ENCODE results near the gene CORO2A. TPM values are rescaled to one million over a fixed set of nuclear protein-coding genes. Genes with fewer than 3 reads are reported as not detected.

Gene CORO2A
- total and polyA plus RNA-seq, 2 of the 13 experiments (the other 11 are each of a cell fraction or from before 2014, with no cell fraction given), result 14.4 to 15.3 TPM

DNA sequence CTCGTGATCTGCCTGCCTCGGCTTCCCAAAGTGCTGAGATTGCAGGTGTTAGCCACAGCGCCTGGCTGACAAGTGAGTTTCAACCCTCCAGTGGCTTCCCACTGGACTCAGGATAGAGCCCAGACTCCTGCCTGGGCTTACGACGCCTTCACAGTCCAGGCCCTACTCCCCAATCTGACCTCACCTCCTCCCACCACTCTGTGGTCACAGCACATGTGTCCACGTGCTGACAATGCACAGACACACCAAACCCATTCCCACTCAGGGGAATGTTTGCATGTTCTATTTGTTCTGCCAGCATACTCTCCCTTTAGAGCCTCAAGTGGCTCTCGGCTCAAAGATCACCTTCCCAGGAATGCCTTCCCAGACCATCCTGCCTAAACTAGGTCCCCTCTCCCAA, 42.3 kb downstream of the CORO2A start:
- intact Hi-C loops (cut with micrococcal nuclease; ENCODE audit: unreplicated experiment), result no loop called here
- no peak for TF ChIP-seq ZNF138 (CRISPR knock-in tag; IDR thresholded peaks at IDR 0.05; ENCODE audit: low read depth)
- TF ChIP-seq RNF219 (CRISPR knock-in tag; IDR thresholded peaks at IDR 0.05), result no peak
- TF ChIP-seq, protein P1, sequence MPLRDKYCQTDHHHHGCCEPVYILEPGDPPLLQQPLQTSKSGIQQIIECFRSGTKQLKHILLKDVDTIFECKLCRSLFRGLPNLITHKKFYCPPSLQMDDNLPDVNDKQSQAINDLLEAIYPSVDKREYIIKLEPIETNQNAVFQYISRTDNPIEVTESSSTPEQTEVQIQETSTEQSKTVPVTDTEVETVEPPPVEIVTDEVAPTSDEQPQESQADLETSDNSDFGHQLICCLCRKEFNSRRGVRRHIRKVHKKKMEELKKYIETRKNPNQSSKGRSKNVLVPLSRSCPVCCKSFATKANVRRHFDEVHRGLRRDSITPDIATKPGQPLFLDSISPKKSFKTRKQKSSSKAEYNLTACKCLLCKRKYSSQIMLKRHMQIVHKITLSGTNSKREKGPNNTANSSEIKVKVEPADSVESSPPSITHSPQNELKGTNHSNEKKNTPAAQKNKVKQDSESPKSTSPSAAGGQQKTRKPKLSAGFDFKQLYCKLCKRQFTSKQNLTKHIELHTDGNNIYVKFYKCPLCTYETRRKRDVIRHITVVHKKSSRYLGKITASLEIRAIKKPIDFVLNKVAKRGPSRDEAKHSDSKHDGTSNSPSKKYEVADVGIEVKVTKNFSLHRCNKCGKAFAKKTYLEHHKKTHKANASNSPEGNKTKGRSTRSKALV (CRISPR knock-in tag; IDR thresholded peaks at IDR 0.05), result no peak
- TF ChIP-seq KDM2A (CRISPR knock-in tag; IDR thresholded peaks at IDR 0.05; ENCODE audit: borderline replicate concordance, low read depth), result no peak
- peak; percentile 78 for TF ChIP-seq ZMYM2 (CRISPR knock-in tag; IDR thresholded peaks at IDR 0.05)
- TF ChIP-seq ARNT2 (CRISPR knock-in tag; IDR thresholded peaks at IDR 0.05; ENCODE audit: low read depth), result no peak
- TF ChIP-seq SUZ12 (IDR thresholded peaks at IDR 0.05; ENCODE audit: low read depth, low read length), result no peak
- TF ChIP-seq MXD3 (CRISPR knock-in tag; IDR thresholded peaks at IDR 0.05), result peak; percentile 51; the same call in 1 of the 2 replicates
- 0 out of 2 replicates have a peak, but pooled peaks have one; percentile 56 for TF ChIP-seq ZBTB26 (CRISPR knock-in tag; IDR thresholded peaks at IDR 0.05; ENCODE audit: borderline replicate concordance)
- TF ChIP-seq ZNF704 (CRISPR knock-in tag; IDR thresholded peaks at IDR 0.05; ENCODE audit: borderline replicate concordance), result no peak

More for the DNA sequence above, 42.3 kb downstream of the CORO2A start:
- Histone ChIP-seq H4K20me1 (ENCODE audit: insufficient read depth, low read length) (no peaks in the 10 kb centered on the region), H3K4me2 (ENCODE audit: low read depth, low read length) (no peak overlapping the region), H3K9ac (ENCODE audit: insufficient read depth, low read depth, low read length) (no peak overlapping the region), H3K9me3 (ENCODE audit: low read length) (no peaks in the 10 kb centered on the region), H2AFZ (ENCODE audit: low read length) (no peak overlapping the region), H3K27ac (ENCODE audit: extremely low read length, insufficient read depth, low read length) (peak overlapping the region; percentile 51), H3K27me3 (ENCODE audit: control insufficient read depth in 1 of 2, insufficient read depth in 2 of 2, low read length in 2 of 2) (no peaks in the 10 kb centered on the region), H3K4me3 (replicated peaks in 1 of 3; ENCODE audit: insufficient read depth in 1 of 3, low read depth in 2 of 3, low read length in 3 of 3) (no peak overlapping the region), H3K79me2 (ENCODE audit: insufficient read depth, low read length) (no peaks in the 10 kb centered on the region), H3K4me1 (ENCODE audit: insufficient read depth, low read length) (peaks cover 52% of the 10 kb centered on the region), H3K36me3 (replicated peaks in 1 of 2; ENCODE audit: control insufficient read depth in 1 of 2, insufficient read depth in 2 of 2, low read length in 2 of 2) (peaks cover 0 to 17% of the 10 kb centered on the region in 2 experiments; a peak in 3 of 5 replicates)
- ATAC-seq, result peak; percentile 8; the same call in 2 of the 3 replicates
- 47% methylated on average over 7 of the region's 7 CpGs for WGBS (ENCODE audit: low lambda C conversion rate)
- peak; percentile 60 for DNase-seq (ENCODE audit: low spot score)
- no peak for FAIRE-seq
- no TSS peak for BruUV-seq (replicated peaks)
- in situ Hi-C loops (cut with HindIII; ENCODE audit: extremely low pct_ligation_motif_present, low pct_unique_long_range_greater_than_20kb), result no loop called here
- ChIA-PET POLR2A (no interaction called here), CTCF (ENCODE audit: low intra/inter-chr PET ratio, low total read pairs) (no interaction called here)

Data from HepG2 (cell line).